HG02870 (cell line): ENCODE measurements around the gene VWA8.
"Not testable (repeated sequence)": the region's sequence is repeated elsewhere in the genome, so short reads cannot be mapped to it uniquely, and the experiment has no call there.

Experiments used
- ATAC-seq: cut with Tn5 transposase; IDR thresholded peaks from one replicate; pipeline ENCODE4 v1.9.1; 2021; ENCODE audit warnings: mild to moderate bottlenecking, moderate library complexity; ENCODE audit not compliant: unreplicated experiment

Gene VWA8

DNA sequence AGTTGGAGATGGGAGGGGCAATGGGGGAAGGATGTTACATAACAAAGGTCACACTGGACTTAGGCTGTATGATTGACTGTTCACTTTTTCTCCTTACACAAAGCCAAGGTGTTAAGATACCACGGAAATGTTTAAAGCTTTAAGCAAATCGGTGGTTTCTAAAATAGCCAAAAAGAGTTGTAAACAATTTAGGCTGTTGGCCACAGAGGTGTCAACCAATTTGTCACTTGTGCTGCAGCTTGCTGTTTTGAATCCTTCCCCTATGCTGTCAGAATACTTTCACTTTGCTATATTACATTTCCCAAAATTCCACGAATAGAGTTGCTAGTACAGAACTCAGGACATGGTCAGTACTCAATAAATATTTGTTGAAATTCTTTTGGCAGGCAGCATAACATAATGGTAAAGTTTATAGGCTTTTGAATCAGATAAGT lies 149.3 kb downstream of the VWA8 start:
- ATAC-seq, result no peak

DNA sequence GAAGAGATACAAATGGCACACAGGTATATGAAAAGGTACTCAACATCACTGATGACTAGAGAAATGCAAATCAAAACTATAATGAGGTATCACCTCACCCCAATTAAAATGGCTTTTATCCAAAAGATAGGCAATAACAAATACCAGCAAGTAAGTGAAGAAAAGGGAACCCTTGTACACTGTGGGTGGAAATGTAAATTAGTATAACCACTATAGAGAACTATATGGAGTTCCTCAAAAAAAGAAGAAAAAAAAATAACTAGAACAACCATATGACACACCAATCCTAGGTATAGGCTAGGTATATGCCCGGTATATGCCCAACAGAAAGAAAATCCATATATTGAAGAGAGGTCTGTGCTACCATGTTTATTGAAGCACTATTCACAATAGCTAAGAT lies 150.9 kb downstream of the VWA8 start:
- no peak for ATAC-seq

DNA sequence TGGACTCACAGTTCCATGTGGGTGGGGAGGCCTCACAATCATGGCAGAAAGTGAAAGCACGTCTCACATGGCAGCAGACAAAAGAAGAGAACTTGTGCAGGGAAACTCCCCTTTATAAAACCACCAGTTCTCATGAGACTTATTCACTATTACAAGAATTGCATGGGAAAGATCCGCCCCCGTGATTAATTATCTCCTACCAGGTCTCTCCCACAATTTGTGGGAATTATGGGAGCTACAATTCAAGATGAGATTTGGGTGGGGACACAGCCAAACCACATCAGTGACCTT lies 157.5 kb downstream of the VWA8 start:
- ATAC-seq, result not testable (repeated sequence)

DNA sequence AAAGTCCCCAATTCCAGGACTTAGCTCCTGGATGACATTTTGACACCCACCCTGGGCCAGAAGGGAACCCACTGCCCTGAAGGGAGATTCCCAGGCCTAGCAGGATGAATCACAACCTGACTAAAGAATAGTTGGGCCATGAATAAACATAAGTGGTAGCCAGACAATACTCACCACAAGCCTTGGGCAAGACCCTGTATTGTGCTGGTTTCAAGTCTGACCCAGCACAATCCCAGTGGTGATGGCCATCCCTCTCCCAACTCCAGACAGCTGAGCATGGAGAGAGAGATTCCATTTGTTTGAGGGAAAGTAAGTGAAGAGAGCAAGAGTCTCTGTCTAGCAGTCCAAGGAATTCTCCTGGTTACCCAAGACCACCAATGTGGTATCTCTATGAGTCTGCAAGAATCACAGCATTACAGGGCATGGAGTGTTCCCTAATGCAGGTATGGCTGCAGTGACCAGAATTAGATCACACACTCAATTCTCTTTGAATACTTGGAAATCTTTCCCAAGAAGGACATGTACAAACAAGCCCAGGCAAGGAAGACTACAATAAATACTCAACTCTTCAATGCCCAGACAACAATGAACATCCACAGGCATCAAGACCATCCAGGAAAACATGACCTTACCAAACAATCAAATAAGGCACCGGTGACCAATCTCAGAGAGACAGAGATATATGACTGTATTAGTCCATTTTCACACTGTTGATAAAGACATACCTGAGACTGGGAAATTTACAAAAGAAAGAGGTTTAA lies 158.0 kb downstream of the VWA8 start:
- ATAC-seq, result no peak

DNA sequence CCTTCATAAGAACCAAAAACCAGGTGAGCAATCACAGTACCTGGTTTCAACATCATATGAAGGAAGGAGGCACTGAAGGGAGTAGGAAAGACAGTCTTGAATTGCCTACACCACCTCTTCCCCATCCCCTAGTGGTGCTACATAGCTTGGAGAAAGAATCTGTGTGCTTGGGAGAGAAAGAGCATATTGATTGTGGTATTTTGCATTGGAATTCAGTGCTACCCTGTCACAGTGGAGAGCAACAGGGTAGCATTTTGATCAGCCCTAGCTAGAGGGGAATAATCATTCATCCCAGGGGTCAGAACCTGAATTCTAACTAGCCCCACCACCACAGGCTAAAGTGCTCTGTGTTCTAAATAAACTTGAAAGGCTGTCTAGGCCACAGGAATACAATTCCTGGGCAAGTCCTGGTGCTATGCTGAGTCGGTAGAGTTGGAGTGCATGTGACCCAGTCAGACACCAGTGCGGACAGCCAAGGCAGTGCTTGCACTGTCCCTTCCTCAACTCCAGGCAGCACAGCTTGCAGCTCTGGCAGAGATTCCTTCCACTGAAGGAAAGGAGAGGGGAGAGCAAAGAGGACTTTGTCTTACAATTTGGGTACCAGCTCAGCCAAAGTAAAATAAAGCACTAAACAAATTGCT lies 158.7 kb downstream of the VWA8 start:
- ATAC-seq, result no peak

DNA sequence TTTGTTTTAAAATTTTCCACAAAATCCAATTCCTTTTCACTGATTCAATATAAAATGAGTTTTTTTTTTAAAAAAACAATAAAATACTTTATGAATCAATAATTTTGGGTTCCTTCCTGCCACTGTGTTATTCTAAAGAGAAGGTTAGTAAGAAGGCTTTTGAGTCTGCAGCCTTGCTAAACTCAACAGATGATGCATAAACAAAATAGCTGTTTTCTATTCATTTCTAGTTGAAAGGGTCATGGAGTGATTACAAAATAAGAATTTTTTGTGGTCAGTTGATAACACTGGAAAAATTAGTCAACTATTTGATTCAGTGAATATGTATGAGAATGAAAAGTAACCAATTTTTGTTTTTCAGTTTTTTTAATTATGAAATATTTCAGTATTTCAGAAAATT lies 169.9 kb downstream of the VWA8 start:
- ATAC-seq, result no peak

DNA sequence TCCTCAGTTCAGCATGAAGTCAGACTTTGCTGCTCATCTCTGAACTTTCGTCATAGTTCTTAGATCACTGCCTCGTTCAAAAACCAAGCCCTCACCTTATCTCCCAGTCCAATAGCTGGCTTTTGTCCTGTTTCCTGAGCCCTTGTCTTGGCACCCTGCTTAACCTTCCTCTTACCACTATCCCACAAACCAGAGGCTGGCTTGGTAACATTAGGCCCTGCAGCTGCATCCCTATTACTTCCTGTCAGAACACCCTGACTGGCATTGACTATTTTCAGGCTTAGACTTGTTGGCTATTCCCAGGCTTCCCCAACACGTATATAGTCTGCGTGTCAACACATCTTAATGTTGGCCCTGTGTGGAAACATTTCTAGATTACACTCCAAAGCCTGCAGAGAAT lies 172.4 kb downstream of the VWA8 start:
- no peak for ATAC-seq

DNA sequence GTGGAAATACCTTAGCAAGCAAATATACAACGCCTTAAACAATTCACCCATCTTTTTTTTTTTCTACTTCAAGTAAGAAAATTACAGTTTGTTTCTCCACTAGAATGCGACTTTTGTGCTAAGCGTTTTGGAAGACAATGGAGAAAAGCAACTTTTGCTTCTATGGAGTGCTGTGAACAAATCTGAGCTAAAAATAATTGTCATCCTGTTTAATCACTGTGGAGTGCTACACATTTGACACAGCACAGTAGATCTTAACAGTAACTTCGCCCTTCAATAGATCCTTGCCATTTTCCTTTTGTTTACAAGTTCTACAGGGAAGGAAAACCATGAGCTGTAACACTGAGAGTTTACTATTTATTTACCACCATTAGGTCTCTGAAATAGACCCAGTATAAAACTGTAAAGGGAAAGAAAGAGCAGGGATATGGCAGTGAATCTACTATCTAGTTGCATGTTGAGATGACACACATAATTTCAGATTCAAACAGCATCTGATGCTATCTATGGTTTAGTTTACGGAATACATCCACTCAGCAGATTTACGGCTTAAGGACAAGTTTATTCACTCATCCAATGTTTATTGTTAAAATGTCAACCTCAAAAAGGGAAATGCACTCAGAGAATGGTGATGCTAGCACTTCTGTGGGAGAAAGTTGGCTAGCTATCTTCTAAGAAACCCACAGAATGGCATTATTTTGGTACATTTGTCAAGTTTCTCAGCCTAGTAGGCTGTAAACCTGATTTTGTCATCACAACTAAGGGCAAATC lies 175.3 kb downstream of the VWA8 start:
- ATAC-seq, result no peak

DNA sequence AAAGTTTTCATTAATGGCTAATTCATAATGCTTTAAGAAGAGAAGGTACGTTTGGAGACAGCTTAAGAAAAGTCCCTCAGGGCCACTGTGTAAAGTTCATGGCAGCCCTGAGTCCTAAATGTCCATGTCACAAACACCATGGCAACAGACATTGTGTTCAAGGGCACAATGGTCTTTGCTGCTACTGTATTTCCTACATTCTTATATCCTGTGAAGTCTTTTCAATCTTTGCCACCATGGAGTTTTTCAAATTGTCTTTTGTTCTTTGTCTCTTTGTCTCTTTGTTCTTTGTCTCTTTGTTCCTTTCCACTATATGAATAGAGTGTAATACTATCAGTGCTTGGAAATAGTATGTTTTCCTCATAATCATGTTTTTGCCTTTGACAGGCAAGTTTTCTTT lies 178.8 kb downstream of the VWA8 start:
- ATAC-seq, result no peak

DNA sequence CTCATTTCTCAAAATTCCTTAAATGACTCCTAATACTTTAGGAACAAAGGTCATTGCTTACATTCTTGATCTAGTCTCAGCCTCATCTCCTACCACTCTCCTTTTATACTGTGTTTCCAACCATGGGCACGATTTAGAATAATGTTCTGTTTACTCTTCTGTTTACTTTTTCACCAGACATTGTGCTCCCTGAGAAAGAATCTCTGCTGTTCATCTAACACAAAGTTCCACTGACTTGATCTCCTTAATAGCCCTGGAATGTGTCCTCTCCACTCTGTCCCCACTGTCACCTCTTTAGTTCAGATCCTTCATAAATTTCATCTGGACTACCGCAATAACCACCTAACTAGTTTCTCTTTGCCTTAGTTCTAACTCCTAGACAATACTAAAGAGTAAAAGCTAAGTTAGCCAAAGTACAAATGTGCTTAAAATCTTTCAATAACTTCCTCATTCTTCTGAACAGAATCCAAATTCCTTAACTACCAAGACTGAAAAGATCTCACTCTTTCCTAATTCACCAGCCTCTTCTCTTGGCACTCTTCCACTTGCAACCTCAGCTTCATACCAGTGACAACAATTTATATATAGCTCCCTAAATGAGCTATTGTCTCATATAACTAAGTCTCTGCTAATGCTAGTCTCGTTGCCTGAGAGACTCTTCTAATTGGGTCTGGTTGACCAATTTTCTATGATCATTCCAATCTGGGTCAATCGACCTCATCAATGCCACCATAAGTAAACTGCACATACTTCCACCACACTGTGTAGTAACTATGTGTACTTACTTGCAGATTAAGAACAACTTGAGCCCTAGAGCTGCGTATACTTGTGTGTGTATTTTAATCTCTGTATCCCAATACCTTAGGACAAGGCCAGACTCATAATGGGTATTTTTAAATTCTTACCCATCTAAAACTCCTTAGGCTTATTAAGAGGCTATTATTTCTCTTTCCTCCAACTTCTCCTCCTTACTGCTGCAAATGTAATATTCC lies 179.9 kb downstream of the VWA8 start:
- ATAC-seq, result no peak

DNA sequence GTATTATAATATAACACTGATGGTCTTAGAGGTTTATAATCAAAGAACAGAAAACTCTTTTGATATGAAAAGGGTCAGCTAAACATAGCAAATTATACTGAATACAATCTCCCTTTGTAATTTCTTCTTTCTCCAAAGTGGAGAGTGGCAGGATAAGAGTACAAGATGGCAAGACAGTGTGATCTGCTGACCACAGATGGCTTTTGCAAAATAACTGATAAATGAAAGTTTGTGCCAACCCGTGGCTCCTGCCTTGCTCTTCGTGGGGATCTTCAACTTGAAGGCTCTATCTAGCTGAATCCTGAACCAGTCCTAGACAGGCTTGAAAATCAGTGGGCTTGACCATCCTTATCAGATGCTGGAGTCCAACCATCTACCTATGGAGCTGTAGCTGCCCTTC lies 185.7 kb downstream of the VWA8 start:
- no peak for ATAC-seq

DNA sequence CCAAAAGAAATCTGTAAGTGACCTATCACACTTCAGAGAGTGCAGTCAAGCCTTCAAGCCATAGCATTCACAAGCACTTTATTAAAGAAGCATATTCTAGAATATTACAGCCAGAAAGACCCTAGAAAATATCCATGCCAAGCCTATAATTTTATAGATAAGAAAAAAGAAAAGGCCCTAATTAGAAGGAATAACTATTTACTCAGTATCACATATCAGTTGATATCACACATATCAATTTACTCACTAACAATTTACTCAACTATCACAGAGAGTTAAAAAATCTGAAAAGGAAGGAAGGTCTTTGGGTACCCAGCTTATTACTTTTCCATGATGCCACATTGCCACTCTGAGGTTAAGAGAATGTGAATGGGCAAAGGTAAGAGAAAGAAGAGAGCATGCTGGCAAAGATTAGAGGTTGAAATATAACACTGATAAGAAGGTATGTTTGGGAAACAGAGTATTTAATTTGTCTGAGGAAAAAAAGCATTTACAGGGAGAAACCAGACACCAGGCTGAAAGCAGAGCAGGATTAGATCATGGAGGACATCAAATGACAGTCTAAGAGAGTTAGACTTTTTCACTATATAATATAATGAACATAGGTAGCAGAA lies 186.2 kb downstream of the VWA8 start:
- no peak for ATAC-seq

DNA sequence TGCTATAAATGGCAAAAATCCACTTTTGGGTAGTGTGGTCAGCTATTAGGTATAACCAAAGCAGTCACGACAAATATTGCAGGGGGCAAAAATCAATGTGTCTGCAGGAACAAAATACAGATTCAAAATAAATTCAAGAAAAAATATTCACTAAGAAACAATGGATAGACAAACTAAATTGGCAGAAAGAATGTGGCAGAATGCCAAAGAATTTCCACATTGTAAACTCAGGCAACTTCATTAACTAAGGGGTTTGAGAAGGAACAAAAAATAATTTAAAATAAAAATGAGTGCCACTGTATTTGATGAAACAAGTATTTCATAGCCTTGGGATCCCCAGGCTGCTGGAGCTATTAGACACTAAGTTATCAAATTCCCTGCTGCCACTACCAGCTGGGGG lies 193.1 kb downstream of the VWA8 start:
- no peak for ATAC-seq

DNA sequence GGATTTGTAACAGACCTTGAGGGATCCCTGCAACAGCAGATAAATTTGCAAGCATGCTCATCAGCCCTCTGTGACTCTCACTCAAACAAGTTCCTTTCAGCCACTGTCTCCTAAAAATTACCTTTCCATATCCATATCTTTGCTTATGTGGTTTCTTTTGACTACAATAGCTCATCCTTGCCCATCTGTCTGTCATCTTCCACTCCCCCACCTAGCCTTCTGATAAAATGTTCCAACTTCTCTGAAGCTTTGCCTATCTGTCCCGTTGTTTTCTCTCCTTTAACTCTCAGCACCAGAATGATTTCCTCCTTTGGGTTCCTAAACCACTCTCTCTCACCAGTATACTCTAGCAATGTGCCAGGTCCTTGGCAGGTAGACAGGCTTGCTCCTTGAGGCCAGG lies 194.5 kb downstream of the VWA8 start:
- no peak for ATAC-seq

DNA sequence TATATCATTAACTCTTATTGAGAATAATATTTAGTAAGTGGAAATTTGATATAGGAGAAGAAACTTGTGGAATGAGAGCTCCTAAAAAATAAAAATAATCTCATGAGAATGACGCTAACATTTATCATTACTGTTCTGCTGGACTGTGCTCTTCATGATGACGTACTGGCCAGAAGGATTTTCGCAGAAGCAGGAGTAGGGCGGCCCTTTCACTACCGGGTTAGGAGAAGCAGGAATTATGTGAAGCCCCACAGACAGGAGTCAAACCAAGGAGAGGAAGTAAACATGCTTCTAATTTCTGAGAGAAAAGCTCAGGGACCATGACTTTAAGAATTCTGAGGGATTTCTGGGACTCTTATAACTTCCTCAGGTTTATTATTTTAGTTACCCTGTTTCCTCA lies 195.1 kb downstream of the VWA8 start:
- ATAC-seq, result no peak

DNA sequence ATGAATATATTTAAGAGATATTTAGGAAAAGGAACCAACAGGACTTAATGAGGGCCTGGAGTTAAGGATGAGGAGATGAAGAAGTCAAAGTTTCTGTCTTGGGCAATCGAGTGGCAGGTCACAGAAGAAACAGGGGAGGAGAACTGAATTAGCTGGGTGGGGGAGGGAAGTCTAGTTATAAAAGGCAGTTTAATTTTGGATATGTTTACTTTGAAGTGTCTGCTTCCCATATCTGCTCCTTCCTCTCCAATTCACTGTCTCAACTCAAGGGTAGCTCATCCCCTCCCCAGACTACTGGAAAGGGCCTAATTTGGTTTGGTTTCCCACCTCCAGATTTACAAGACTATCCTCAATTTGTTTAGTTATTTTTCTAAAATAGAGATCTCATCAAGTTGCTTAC lies 195.9 kb downstream of the VWA8 start:
- ATAC-seq, result no peak

DNA sequence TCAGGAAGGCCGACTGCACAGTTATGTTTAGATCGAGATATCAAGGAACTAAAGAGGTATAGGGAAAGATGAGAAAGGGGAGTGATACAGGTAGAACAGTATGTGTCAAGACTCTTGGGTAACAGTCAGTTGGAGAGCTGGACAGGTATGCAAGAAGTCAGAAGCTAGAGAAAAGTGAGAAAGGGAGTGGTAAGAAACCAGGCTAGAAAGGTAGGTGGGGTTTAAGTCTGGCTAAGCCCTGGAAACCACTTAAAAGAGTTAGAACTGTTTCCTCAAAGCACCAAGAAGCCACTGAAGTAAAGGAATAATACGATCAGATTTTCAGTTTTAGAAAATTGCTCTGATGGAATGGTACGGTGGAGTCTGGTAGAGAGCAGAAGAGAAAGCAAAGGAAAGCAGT lies 196.4 kb downstream of the VWA8 start:
- ATAC-seq, result no peak

DNA sequence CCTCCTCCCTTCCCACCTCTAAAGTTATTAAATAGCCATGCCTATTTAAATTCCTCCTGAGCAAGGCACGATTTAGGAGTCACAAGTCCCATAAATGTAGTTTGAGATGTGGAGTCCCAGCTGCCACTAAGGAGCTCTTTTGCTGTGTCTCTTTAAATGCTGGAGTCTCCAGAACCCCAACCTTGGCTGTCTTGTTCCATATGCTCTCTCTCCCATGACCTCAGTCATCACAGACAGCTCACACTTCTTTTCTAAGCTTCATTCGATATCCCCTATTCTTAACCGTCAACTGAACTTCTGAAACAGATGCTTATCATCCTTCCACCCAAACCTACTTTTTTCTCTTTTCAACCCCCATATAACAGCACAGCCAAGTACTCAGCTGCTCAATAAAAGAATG lies 197.1 kb downstream of the VWA8 start:
- no peak for ATAC-seq

DNA sequence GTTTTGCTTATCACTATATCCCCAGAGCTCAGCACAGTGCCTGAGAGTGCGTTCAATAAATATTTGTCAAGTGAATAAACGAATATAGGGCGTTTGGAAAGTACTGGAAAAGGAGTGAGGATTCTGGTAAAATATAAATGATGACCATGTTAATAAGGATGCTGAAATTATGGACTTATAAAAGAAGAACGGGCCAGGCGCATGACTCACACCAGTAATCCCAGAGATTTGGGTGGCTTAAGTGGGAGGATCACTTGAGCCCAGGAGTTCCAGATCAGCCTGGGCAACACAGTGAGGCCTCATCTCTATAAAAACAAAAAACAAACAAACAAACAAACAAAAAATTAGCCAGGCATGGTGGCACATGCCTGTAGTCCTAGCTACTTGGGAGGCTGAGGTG lies 198.1 kb downstream of the VWA8 start:
- no peak for ATAC-seq

DNA sequence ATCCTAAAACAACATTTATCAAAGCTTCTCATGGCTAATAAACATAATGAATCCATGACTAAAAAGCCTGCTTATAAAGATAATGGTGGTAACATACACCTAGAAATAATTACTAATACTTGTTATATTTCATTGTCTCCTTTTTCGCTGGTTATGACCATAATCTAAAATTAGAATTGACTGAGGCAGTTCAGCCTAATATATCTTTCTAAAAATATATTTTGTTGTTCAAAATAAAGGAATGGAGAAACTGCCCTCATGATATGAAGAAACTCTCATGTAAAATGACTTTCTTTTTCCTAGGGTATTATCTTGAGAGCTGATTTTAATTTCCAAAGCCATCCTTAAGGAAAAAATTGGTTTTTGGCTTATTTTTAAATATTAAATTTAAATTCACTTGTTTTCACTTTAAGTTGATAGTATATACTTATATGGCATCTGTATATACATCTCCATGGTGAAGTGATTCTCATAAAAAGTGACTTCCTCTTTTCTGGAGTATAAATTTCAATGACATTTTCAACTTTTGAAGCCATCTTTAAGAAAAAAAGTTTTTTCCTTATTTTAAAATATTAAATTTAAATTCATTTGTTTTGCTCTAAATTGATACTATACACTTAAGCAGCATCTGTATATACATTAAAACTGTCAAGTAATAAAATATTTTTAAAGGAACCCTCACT lies 204.6 kb downstream of the VWA8 start:
- ATAC-seq, result no peak
